B cell (primary cell): ENCODE measurements around the gene TTLL11. TPM values are rescaled to one million over a fixed set of nuclear protein-coding genes. Genes with fewer than 3 reads are reported as not detected.
A peak's percentile ranks its signal among the peaks of the same experiment; 100 is the strongest.

Source experiments
- ATAC-seq: fragments of 200-7000 bp; cut with Tn5 transposase; one replicate; pipeline ENCODE4 v1.10.0; 2021; ENCODE audit warnings: low read depth, mild to moderate bottlenecking, moderate number of reproducible peaks, moderate library complexity
- CTCF ChIA-PET: fragments of 350-600 bp; sonication (Branson Sonifier 250); formaldehyde crosslinking; loops from one replicate; lab custom pipeline; 2021; ENCODE audit warnings: antibody characterized with exemption, inconsistent platforms; lab: Charles Lee
- POLR2A ChIA-PET: fragments of 350-600 bp; sonication (Branson Sonifier 250); formaldehyde crosslinking; loops from one replicate; lab custom pipeline; 2021; ENCODE audit warnings: antibody characterized with exemption; lab: Charles Lee
- DNase-seq: peaks from one replicate; pipeline ENCODE4 v3.0.0; 2013
- H2AFZ ChIP-seq: 2 replicates; pipeline ENCODE4 v1.6.1; 2012; ENCODE audit warnings: mild to moderate bottlenecking, low read depth, low read length; ENCODE audit not compliant: insufficient read depth, poor library complexity, severe bottlenecking
- H3K27ac ChIP-seq, 2 donors: 1 replicate in 1 of 2; 2 replicates in 1 of 2; pipeline ENCODE4 v1.5.1; 2012 to 2013; ENCODE audit warnings: low read length in 2 of 2, mild to moderate bottlenecking in 2 of 2, moderate library complexity in 1 of 2
- H3K27me3 ChIP-seq, 4 experiments: fragments of 200-600 bp in 1 of 4; sonication (generic) in 1 of 4; replicated peaks in 1 of 4; 1 replicate in 2 of 4; 2 replicates in 2 of 4; pipeline versions ENCODE4 v1.6.1 to v1.7.0; 2013 to 2016; ENCODE audit warnings: low read length in 3 of 4, mild to moderate bottlenecking in 2 of 4, mixed read lengths in 1 of 4, moderate library complexity in 1 of 4; ENCODE audit not compliant: insufficient read depth in 4 of 4, control insufficient read depth in 3 of 4; ENCODE audit errors: control extremely low read depth in 1 of 4
- H3K36me3 ChIP-seq, 2 experiments: replicated peaks in 1 of 2; 1 replicate in 1 of 2; 2 replicates in 1 of 2; pipeline versions ENCODE4 v1.6.1 to v1.7.1; 2013; ENCODE audit warnings: low read length in 1 of 2; ENCODE audit not compliant: insufficient read depth in 2 of 2, control insufficient read depth in 1 of 2; ENCODE audit errors: control extremely low read depth in 1 of 2, extremely low read depth in 1 of 2
- H3K4me1 ChIP-seq, 2 donors: fragments of 200-600 bp in 1 of 2; sonication (generic) in 1 of 2; 1 replicate in 1 of 2; 2 replicates in 1 of 2; pipeline versions ENCODE4 v1.5.1 to v1.6.1; 2013 to 2017; ENCODE audit warnings: low read length in 2 of 2; ENCODE audit not compliant: control insufficient read depth in 2 of 2, insufficient read depth in 2 of 2
- H3K4me2 ChIP-seq: replicated peaks from 2 replicates; pipeline ENCODE3; 2012; ENCODE audit warnings: mild to moderate bottlenecking, low read depth, low read length; ENCODE audit not compliant: poor library complexity, severe bottlenecking
- H3K4me3 ChIP-seq, 5 experiments: fragments of 200-600 bp in 1 of 5; sonication (generic) in 1 of 5; 1 replicate in 3 of 5; 2 replicates in 2 of 5; pipeline versions ENCODE4 v1.5.1 to v1.7.0; 2011 to 2016; ENCODE audit warnings: low read length in 4 of 5, mild to moderate bottlenecking in 4 of 5, low read depth in 2 of 5, control low read depth in 1 of 5, moderate library complexity in 1 of 5; ENCODE audit not compliant: insufficient read depth in 1 of 5; ENCODE audit errors: control extremely low read depth in 1 of 5, extremely low read depth in 1 of 5
- H3K79me2 ChIP-seq: fragments of 200-600 bp; sonication (generic); one replicate; pipeline ENCODE4 v1.6.0; 2016; ENCODE audit warnings: low read length; ENCODE audit not compliant: control insufficient read depth, insufficient read depth
- H3K9ac ChIP-seq: fragments of 200-600 bp; sonication (generic); 2 replicates; pipeline ENCODE4 v1.6.1; 2017; ENCODE audit warnings: mild to moderate bottlenecking, low read length, moderate library complexity
- H3K9me3 ChIP-seq, 3 donors: one replicate each; pipeline versions ENCODE4 v1.6.1 to v1.7.1; 2013; ENCODE audit warnings: low read length in 2 of 3; ENCODE audit not compliant: control insufficient read depth in 2 of 3, insufficient read depth in 1 of 3; ENCODE audit errors: control extremely low read depth in 1 of 3
- H4K20me1 ChIP-seq: 2 replicates; pipeline ENCODE4 v1.6.0; 2012; ENCODE audit warnings: mild to moderate bottlenecking, low read length; ENCODE audit not compliant: insufficient read depth, control insufficient read depth, poor library complexity, severe bottlenecking
- H3K27ac Mint-ChIP-seq: one replicate; pipeline ENCODE4 v1.8.0; 2021; ENCODE audit warnings: mixed read lengths
- H3K27me3 Mint-ChIP-seq: one replicate; pipeline ENCODE4 v1.8.0; 2021; ENCODE audit warnings: mixed read lengths
- H3K4me1 Mint-ChIP-seq: one replicate; pipeline ENCODE4 v1.8.0; 2021; ENCODE audit warnings: mixed read lengths
- H3K4me3 Mint-ChIP-seq: one replicate; pipeline ENCODE4 v1.8.0; 2021; ENCODE audit warnings: mixed read lengths
- H3K9me3 Mint-ChIP-seq: one replicate; pipeline ENCODE4 v1.8.0; 2022; ENCODE audit warnings: mixed read lengths; ENCODE audit not compliant: insufficient read depth
- EZH2 ChIP-seq: IDR thresholded peaks from 2 replicates; pipeline ENCODE4 v1.6.1; 2012; ENCODE audit warnings: borderline replicate concordance, low read depth, mild to moderate bottlenecking, moderate library complexity, low read length; ENCODE audit not compliant: insufficient read depth, poor library complexity, severe bottlenecking
- WGBS: methylation state at CpG from one replicate; pipeline ENCODE4 v1.1.5; 2013; ENCODE audit warnings: missing lambda C conversion rate; ENCODE audit not compliant: insufficient coverage; 5-methylcytosine and 5-hydroxymethylcytosine counted together
- intact Hi-C: fragments of 100-400 bp; cut with micrococcal nuclease; formaldehyde crosslinking; loops from one replicate; pipeline ENCODE4 v1.10.0; 2022
- polyA plus RNA-seq: library from polyadenylated mRNA; depleted of rRNA; stranded (reverse); fragments of >200 nt; gene quantifications from 2 replicates; pipeline ENCODE4 v1.2.3, GENCODE V29; 2012
- total RNA-seq, 2 donors: library from RNA; stranded (reverse); fragments of 120-200 nt in 1 of 2; gene quantifications; 1 replicate in 1 of 2; 2 replicates in 1 of 2; pipeline versions ENCODE4 v1.2.3 to v1.2.4, GENCODE V29; 2013 to 2022
- TF ChIP-seq, protein P1 (sequence below): fragments of 200-600 bp; IDR thresholded peaks from one replicate; pipeline ENCODE4 v1.8.0; 2022; ENCODE audit warnings: antibody characterized with exemption, mild to moderate bottlenecking

Gene TTLL11
- total and polyA plus RNA-seq, 2 donors (not counting 1 experiment from before 2014, with no cell fraction given), result 3.6 to 3.8 TPM

DNA sequence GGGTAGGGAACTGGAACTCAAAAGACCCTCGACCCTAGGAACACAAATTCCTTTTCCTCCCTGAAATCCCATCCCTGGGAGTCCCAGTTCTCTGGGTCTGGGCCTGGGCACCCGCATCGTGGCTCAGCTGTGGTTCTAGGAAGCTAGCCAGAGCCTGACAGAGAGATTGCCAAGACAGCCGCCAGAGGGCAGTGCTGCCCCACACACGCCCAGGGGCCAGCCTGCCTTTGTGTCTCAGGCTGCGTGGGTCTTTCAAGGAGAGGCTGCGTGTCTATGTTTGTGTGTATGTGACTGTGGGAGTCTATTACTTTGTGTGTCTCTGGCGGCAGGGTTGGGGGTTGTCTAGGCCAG is 32.0 kb upstream of the TTLL11 start:
- Histone ChIP-seq H3K9me3 (peaks cover 0 to 6% (median 0%) of the 10 kb centered on the region in 3 donors), H3K36me3 (no peaks in the 10 kb centered on the region), H2AFZ (peak overlapping the region; percentile 54), H4K20me1 (no peaks in the 10 kb centered on the region), H3K27ac (no peak overlapping the region), H3K27me3 (peaks cover 0 to 40% (median 22%) of the 10 kb centered on the region in 4 experiments), H3K4me2 (no peak overlapping the region), H3K79me2 (no peaks in the 10 kb centered on the region), H3K4me1 (peaks cover 17 to 26% of the 10 kb centered on the region in 2 donors), H3K9ac (no peak overlapping the region), H3K4me3 (no peak overlapping the region)
- TF ChIP-seq, protein P1, sequence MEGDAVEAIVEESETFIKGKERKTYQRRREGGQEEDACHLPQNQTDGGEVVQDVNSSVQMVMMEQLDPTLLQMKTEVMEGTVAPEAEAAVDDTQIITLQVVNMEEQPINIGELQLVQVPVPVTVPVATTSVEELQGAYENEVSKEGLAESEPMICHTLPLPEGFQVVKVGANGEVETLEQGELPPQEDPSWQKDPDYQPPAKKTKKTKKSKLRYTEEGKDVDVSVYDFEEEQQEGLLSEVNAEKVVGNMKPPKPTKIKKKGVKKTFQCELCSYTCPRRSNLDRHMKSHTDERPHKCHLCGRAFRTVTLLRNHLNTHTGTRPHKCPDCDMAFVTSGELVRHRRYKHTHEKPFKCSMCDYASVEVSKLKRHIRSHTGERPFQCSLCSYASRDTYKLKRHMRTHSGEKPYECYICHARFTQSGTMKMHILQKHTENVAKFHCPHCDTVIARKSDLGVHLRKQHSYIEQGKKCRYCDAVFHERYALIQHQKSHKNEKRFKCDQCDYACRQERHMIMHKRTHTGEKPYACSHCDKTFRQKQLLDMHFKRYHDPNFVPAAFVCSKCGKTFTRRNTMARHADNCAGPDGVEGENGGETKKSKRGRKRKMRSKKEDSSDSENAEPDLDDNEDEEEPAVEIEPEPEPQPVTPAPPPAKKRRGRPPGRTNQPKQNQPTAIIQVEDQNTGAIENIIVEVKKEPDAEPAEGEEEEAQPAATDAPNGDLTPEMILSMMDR, result peak; percentile 92
- TF ChIP-seq EZH2, result no peak
- H3K4me3 Mint-ChIP-seq, result peak overlapping the region; percentile 36
- intact Hi-C loops, result loop anchor here (1.0 to 10.0 kb wide), 3 partner anchors 328 to 1260 kb away; no protein-coding TSS in a partner anchor
- peaks cover 13% of the 10 kb centered on the region for H3K4me1 Mint-ChIP-seq
- CTCF ChIA-PET, result interaction anchor here (0.6 to 15.1 kb wide), 33 partner anchors 9 to 686 kb away, joined by 3 to 323 read pairs (median 6); partner anchors contain the start of gene PTGS1
- H3K27ac Mint-ChIP-seq, result no peak overlapping the region
- peak; percentile 83 for ATAC-seq
- no peaks in the 10 kb centered on the region for H3K9me3 Mint-ChIP-seq
- peak; percentile 83 for DNase-seq
- peaks cover 57% of the 10 kb centered on the region for H3K27me3 Mint-ChIP-seq
- POLR2A ChIA-PET, result interaction anchor here (1.8 kb wide), 1 partner anchor 225 kb away, joined by 5 read pairs; no protein-coding TSS in a partner anchor
- 0% methylated on average over 8 of the region's 8 CpGs for whole genome bisulfite sequencing

DNA sequence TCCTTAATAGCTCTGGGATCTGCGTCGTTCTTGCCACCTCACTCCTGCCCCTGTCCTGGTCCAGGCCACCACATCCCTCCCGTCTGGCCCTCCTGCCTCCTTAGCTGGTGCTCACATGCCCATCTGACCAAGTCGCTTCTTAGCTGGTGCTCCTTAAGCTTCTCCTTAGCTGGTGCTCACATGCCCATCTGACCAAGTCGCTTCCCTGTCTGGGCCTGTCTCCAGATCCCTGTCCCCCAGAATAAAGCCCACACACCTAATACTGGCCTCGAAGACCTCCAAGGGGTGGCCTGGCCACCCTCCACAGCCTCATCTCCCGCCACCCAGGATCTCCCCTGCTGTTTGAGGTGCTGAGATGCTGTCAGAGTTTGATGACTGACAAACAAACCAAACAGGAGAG is 31.4 kb upstream of the TTLL11 start:
- POLR2A ChIA-PET, result interaction anchor here (1.8 kb wide), 1 partner anchor 226 kb away, joined by 5 read pairs; no protein-coding TSS in a partner anchor

More for the DNA sequence above, 31.4 kb upstream of the TTLL11 start:
- intact Hi-C loops, result loop anchor here (10.0 kb wide), 1 partner anchor 1260 kb away; no protein-coding TSS in a partner anchor
- TF ChIP-seq, protein P1, result no peak
- Mint-ChIP-seq H3K27ac (no peak overlapping the region), H3K4me1 (peaks cover 13% of the 10 kb centered on the region), H3K9me3 (no peaks in the 10 kb centered on the region), H3K27me3 (peaks cover 54% of the 10 kb centered on the region), H3K4me3 (no peak overlapping the region)
- no peaks in the 10 kb centered on the region for H3K36me3 ChIP-seq
- no peak for ATAC-seq
- no peaks in the 10 kb centered on the region for H4K20me1 ChIP-seq
- no peak overlapping the region for H3K27ac ChIP-seq
- H2AFZ ChIP-seq, result no peak overlapping the region
- no peak overlapping the region for H3K9ac ChIP-seq
- H3K4me2 ChIP-seq, result no peak overlapping the region
- WGBS, result 92% methylated on average over 5 of the region's 7 CpGs
- peaks cover 0 to 6% (median 0%) of the 10 kb centered on the region in 3 donors for H3K9me3 ChIP-seq
- DNase-seq, result no peak
- CTCF ChIA-PET, result interaction anchor here (0.6 to 15.1 kb wide), 35 partner anchors 8 to 687 kb away, joined by 3 to 323 read pairs (median 6); partner anchors contain the start of gene PTGS1
- H3K79me2 ChIP-seq, result no peaks in the 10 kb centered on the region
- H3K4me1 ChIP-seq, result peaks cover 17 to 26% of the 10 kb centered on the region in 2 donors
- peaks cover 0 to 40% (median 22%) of the 10 kb centered on the region in 4 experiments for H3K27me3 ChIP-seq
- H3K4me3 ChIP-seq, result no peak overlapping the region
